NCI-H2171 (cell line): Measurements from ENCODE around the gene DNAJC2.

Experiments
- DNase-seq: peaks from one replicate; lab custom pipeline; 2025; lab: John Stamatoyannopoulos, UW

The DNAJC2 gene

DNA sequence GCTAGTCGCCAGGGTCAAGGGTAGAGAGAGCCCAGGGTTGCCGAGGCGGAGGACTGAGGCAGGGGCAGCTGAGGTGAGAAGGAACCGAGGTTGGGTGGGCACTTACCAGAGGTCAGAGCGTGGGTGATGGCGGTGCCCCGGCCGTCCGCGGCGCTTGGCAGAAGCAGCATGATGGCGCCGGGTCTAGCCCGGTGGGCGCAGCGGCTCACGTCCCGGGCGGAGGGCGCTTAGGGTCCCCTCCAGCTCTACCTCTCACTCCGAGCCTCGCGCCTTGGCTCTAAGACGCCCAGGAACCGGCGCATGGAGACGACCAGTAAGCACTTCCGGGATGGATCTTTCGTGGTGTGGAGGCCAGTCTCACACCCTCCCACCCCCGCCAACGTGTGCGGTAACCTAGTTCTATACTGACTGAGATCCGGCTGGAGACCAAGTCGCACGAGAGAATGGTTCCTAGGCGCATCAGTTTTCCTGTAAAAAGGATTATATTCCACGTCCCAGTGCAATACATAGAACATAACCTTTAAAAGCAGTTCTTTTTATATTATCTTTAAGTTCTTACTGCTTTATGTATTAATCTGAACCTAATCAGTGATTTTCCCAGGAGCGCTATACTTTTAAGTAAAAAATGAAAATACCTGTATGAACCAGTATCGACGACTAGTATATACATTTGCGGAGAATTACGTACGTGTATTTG lies at the start of gene DNAJC2:
TSS of gene DNAJC2 (minus strand) at position 315 of the 697 bp plus-strand sequence. CDS start at position 170, 145 bp downstream.
- peak; percentile 92 for DNase-seq

- no peak for DNase-seq
These were observed 47.4 kb upstream of the DNAJC2 start for GRCh38 chr7:103391976-103392375.

GRCh38 chr7:103391150-103391549 lies 46.6 kb upstream of the DNAJC2 start:
- DNase-seq, result no peak

- DNase-seq, result no peak
These were observed 44.7 kb upstream of the DNAJC2 start for GRCh38 chr7:103389263-103389662.

DNA sequence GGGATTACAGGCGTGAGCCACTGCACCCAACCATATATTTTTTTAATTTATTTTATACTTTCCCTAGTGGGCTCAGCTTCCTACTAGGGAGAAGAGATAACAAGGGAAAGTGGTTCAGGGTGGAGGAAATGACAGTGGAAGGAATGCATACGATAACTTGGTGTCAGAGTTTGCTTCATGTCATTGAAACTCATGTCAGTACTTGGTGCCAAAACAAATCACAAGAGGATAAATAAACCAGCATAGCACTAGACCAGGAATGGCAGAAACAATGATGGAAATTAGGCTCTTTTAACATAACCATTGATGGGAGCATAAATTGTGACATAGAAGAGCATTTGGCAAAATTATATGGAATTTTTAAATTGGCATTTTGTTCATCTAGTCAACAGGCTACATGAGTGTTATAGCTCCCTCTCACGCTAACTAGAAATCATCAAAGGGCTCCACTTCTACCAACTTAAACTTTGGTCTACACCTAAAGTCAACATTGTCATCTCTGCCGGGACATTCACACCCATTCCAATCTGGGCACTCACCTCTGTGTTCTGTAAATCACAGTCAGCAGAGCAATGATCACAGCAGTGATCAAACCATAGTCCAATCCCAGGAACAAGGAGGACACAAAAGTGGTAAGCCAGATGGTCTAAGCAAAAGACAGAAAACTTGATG lies 44.0 kb upstream of the DNAJC2 start:
- no peak for DNase-seq

- no peak for DNase-seq
These were observed 42.7 kb upstream of the DNAJC2 start for GRCh38 chr7:103387242-103387641.

- no peak for DNase-seq
These were observed 37.5 kb upstream of the DNAJC2 start for GRCh38 chr7:103382032-103382402.

DNA sequence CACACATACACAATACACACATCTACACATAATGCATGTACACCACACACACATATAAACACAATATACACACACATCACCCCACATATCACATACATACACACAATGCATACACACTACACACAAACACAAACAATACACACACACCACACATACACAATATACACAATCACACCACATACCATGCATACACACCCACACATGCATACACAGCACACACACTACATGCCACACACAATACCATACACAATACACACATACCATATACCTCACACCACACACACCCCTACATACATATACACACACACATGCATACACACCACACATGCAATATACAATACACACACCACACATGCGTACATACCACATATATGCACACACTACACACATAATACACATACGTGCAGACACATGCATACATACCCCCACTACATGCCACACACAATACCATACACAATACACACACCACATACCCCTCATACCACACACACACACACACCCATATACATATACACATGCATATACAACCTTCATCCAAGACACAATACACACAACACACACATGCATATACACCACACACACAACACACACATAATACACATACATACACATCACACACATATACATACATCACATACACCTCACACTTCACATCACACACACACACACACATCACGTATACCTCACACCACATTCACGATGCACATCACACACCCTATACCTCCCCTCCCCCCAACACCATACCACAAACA lies 36.9 kb upstream of the DNAJC2 start:
- no peak for DNase-seq

- no peak for DNase-seq
These were observed 36.0 kb upstream of the DNAJC2 start for GRCh38 chr7:103380395-103381191.

DNA sequence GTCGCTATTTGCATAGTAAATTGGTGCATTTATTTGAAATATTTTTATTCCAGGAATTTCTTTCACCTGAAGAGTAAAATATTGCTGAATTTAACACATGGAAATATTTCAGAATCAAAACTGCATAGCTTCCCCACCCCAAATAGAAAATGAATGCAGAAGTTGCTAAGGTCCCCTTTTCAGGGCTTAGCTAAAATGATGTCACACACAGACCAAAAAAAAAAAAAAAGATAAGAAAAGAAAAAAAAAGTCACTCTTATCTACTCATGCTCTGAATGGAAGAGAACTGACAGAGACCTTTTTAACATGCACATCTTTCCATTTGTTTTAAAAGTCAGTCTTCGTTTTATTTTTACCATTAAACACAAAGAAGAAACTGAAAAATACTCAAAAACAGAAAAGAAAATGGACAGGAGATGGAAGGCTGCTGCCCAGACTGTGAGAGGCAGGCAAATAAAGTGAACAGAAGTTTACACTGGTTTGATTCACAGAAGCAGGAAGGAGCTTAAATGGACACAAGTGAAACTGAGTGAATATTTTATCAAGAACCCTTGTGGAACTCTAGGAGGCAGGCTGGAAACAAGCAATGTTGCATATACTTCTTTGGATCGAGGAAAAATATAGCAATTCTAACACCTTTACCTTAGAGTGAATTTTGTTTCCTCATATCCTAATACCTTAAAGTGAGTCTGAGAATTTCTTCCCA lies 34.9 kb upstream of the DNAJC2 start:
- DNase-seq, result no peak

DNA sequence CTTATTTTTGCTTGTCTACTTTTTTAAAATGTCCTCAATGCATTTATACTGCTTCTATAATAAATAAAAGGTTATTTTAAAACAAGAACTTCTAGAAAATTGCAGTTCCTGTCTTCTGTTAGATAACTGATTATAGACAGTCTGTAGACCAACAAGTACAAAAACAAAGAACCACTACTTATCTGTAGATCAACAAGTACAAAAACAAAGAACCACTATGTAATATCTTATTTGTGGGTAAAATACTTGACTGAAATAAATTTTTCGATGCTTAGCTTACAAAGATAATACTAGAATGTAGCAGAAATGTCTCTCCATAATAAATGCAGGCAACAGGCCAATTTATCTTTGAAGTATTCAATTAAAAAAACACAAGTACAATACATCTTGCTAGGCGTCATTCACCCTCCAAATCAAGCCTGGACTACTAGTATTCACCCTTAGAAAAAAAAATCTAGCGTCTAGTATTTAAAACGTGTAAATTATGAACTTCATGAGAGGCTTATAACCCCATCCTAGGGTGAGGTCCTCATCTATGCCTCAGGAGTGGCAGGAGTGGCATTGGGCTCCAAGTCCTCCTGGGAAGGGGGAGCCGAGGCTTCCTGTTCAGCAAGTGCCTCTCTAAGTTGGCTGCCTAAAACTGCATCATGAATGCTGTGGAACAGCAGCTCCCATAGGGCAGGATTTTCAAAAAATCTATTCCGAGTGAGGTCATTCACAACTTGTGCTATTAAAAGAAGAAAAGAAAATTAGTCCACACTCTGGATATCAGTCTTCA lies 29.5 kb upstream of the DNAJC2 start:
- no peak for DNase-seq

GRCh38 chr7:103369432-103369831 lies 24.9 kb upstream of the DNAJC2 start:
- no peak for DNase-seq

GRCh38 chr7:103349805-103350204 lies 5.2 kb upstream of the DNAJC2 start:
- DNase-seq, result no peak

DNA sequence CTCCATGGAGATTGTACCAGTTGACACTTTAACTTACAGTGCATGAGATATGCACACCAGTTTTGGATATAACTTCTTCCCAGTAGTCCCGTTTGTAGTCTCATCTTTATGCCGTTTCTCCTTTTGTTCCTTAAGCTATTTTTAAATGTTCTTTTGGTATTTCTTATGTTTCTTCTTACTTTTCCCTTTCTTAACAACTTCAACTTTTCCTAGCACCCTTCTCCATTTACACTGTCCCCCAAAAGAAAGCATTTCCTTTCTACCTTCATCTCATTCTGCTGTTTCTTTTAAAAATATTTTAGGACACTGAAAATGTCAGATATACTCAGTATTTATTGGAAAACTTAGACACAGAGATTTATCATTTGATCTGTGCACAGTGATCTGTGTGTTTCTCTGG lies 4.4 kb upstream of the DNAJC2 start:
- DNase-seq, result no peak

DNA sequence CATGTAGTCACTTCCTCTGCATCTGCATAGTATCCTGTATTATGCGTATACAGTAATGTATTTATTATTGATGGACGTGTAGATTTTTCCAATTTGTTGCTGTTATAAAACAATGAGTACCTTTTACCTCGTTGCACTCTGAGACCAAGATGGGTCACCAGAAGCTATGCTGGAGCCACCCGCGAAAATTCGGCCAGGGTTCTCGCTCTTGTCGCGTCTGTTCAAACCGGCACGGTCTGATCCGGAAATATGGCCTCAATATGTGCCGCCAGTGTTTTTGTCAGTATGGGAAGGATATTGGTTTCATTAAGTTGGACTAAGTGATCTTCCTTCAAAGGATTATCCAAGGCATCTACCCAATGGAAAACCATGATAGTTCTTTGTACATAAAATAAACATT lies 3.9 kb upstream of the DNAJC2 start:
- no peak for DNase-seq

- peak; percentile 84 for DNase-seq
These were observed 3.1 kb upstream of the DNAJC2 start, which contains the start of gene PSMC2 for GRCh38 chr7:103347507-103348267. TSS of gene PSMC2 (plus strand) at chr7:103347643. CDS start at chr7:103347712, 69 bp downstream.

- no peak for DNase-seq
These were observed 1.8 kb upstream of the DNAJC2 start for GRCh38 chr7:103346396-103346795.

DNA sequence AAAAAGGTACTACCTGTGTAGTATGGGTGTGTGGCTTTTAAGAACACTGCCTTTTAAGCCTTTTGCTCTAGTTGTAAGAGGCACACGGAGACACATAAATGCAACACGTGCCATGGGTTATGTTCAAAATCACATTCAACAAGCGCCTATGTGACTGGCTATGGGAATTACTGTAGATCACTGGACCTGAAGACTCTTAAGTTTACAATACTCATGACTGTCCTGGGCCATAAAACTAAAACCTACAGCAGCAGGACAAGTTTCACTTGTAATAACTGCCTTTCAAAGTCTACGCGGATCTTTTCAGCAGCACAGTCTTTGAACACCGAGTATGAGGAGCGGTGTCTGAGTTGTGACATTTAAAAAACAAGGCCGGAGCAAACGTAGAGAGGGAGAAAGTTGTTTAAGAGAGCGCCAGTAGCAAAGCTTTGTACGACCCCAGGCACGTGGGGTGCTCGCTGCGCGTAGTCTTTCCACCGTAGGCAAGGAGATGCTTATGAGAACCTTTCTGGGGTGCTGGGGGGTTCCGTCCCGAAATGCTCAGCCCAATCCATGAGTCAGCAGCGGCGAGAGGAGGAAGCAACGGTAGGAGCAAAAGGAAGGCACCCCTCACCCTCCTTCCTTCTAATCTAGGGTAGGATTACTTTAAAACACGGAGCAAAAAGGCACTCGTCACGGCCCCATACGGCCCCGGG lies 662 bp downstream of the DNAJC2 start:
- no peak for DNase-seq

GRCh38 chr7:103343332-103343731 lies 1.2 kb downstream of the DNAJC2 start:
- DNase-seq, result no peak
